Stomach (tissue), 4 donors: ENCODE measurements around the gene OR2J3.

Experiments
- CTCF ChIP-seq, 7 experiments: fragments of 450-650 bp in 4 of 7; fragments of 200-600 bp in 3 of 7; sonication (generic) in 3 of 7; IDR thresholded peaks; one replicate each; pipeline ENCODE4 v1.5.1; 2016 to 2019; ENCODE audit warnings: antibody characterized with exemption in 7 of 7, control low read depth in 2 of 7, mild to moderate bottlenecking in 1 of 7
- EP300 ChIP-seq: sonication (generic); formaldehyde crosslinking; IDR thresholded peaks from one replicate; pipeline ENCODE4 v1.6.1; 2017; ENCODE audit warnings: antibody characterized with exemption
- POLR2A ChIP-seq, 4 donors: fragments of 450-650 bp; IDR thresholded peaks; one replicate each; pipeline ENCODE4 v1.6.1; 2016; ENCODE audit warnings: antibody characterized with exemption in 4 of 4, control low read depth in 2 of 4, mild to moderate bottlenecking in 1 of 4, moderate library complexity in 1 of 4
- POLR2AphosphoS5 ChIP-seq, 3 donors: sonication (generic); formaldehyde crosslinking; IDR thresholded peaks; one replicate each; pipeline ENCODE4 v1.6.1; 2016; ENCODE audit warnings: antibody characterized with exemption in 3 of 3

GRCh38 chr6:29153083-29153482 lies 45.2 kb downstream of the OR2J3 start:
- no peak for TF ChIP-seq CTCF (IDR thresholded peaks at IDR 0.05)
- no peak for TF ChIP-seq POLR2A (IDR thresholded peaks at IDR 0.05)
- TF ChIP-seq POLR2AphosphoS5 (IDR thresholded peaks at IDR 0.05): no peak
- TF ChIP-seq EP300: no peak
